DMS153 (cell line): ENCODE results near the gene LRRC8A.
"Not testable (repeated sequence)": the region's sequence is repeated elsewhere in the genome, so short reads cannot be mapped to it uniquely, and the experiment has no call there.

Experiments used
- DNase-seq: peaks from one replicate; lab custom pipeline; 2025; lab: John Stamatoyannopoulos, UW

The LRRC8A gene

DNA sequence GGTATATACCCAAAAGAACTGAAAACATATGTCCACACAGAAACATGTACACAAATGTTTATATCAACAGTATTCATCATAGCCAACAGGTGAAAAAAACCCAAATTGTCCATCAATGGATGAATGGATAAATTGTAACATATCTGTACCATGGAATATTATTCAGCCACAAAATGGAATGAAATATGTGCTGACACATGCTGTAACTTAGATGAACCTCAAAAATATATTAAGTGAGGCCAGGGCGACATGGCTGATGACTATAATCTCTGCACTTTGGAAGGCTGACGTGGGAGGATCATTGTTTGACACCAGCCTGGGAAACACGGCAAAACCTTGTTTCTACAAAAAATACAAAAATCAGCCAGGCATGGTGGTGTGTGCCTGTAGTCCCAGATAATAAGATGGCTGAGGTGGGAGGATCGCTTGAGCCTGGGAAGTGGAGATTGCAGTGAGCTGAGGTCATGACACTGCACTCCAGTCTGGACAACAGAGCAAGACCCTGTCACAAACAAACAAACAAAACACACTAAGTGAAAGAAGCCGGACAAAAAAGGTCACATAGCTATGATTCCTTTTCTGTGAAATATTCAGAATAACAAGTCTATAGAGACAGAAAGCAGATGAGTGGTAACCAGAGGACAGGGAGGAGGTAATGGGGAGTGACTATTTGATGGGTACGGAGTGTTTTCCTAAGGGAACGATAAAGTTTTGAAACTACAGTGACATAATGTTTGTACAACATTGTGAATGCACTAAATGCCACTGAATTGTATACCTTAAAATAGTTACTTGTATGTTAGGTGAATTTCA is 11.6 kb upstream of the LRRC8A start:
- DNase-seq = no peak

DNA sequence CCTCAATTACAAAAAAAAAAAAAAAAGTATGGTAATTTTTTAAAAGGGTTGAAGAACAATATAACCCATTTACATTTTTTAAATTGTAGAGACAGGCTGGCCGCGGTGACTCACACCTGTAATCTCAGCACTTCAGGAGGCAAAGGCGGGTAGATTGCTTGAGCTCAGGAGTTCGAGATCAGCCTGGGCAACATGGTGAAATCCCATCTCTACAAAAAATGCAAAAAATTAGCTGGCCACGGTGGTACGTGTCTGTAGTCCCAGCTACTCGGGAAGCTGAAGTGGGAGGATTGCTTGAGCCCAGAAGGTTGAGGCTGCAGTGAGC is 11.0 kb upstream of the LRRC8A start:
- not testable (repeated sequence) for DNase-seq

DNA sequence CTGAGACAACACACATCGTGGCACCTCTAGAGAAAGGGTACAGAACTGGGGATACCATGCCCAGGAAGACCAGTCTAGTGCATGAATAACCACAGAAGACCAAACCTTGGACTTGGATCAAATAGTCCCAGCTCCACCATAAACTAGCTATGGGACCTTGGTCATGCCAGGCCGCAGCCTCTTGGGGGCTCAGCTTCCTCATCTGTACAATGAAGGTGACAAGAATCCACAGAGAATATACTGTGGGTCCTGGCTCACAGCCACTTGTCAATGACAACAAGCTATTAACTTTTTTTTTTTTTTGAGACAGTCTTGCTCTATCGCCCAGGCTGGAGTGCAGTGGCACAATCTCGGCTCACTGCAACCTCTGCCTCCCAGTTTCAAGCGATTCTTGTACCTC is 4.1 kb upstream of the LRRC8A start:
- DNase-seq = no peak

DNA sequence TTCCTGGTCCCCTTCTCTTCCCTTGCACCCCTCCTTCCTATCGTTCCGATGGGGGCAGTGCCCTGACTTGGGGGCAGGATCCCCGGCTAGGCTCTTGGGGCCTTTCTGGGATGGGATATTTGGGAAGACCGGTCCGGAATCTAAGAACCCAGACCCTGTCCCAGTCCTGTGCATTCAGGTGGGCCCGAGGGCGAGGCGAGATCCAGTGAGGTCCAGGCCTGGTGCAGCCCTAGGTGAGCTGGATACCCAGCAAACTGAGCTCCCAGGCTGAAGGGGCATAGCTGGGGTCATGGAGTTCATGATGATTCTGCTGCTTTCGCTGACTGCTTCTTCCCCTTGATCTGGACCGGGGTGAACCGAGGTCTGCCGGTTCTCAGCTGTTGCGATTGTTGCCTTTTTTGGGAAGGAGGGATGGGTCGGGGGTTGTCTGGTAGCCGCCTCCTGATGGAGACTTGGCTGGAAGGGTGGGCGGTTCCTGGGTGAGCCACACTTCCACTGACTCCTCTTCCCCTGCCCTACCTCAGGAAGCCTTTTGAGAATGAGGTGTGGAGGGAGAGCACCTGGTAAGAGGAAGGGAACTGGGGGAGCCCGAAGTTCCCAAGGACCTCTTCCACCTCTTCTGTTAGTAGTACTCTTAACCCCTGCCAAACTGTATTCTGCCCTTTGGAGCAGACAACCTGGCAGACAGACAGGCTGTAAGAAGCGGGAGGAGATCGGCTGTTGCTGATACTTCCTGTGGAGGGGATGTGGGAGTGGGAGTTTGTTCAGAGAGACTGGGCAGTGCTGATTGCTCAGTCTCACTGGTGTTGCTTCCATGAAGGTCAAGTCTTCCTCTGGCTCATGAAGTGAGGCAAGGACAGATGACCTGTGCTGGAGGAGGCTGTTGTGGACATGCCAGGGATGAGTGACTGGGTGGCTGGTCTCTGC is 1.0 kb downstream of the LRRC8A start:
- no peak for DNase-seq

DNA sequence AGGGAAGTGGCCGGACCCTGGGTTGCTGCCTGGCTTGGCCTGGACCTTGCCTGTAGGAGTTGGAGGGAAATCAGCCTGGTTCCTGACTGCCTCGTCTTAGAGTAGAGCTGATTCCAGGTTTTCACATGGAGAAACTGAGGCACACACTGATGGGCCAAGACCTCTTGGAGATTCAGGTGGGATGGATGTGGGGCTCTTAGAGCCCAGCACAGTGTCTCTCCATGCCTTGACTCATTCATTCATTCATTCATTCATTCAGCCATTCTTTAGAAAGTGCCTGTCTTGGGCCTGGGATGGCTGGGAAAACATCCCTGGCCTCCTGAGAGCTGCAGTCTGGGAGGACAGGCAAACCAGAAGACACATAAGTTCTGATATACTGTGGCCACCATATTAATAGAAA is 2.2 kb downstream of the LRRC8A start:
- DNase-seq = no peak

DNA sequence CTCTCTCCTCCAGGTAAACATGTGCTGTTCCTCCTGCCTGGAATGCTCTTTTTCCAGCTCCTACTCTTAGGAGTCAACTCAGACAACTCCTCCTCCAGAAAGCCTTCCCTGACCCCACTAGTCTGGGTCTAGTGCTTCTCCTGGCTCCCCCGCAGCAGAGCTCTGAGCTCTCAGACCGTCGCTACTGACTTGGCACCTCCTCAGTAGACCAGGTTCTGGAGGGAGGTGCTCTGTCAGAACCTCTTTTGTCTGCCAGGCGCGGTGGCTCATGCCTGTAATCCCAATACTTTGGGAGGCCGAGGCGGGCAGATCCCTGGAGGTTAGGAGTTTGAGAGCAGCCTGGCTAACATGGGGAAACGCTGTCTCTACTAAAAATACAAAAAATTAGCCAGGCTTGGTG is 3.4 kb downstream of the LRRC8A start:
- no peak for DNase-seq

DNA sequence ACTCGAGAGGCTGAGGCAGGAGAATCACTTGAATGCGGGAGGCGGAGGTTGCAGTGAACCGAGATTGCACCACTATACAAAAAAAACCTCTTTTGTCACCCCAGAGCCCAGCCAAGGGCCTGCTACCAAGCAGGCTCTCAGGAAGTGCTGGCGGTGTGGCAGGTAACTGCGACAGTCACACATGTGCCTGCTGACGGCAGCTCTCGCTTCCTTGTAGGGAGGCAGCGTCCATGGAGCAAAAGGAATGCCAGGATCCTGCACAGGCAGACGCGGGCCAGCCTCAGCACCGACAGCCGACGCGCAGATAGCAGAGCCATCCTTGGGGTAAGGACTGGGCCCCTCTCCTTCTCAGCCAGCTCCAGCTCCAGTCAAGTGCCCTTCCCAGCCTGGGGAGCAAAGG is 3.9 kb downstream of the LRRC8A start:
- DNase-seq = no peak

DNA sequence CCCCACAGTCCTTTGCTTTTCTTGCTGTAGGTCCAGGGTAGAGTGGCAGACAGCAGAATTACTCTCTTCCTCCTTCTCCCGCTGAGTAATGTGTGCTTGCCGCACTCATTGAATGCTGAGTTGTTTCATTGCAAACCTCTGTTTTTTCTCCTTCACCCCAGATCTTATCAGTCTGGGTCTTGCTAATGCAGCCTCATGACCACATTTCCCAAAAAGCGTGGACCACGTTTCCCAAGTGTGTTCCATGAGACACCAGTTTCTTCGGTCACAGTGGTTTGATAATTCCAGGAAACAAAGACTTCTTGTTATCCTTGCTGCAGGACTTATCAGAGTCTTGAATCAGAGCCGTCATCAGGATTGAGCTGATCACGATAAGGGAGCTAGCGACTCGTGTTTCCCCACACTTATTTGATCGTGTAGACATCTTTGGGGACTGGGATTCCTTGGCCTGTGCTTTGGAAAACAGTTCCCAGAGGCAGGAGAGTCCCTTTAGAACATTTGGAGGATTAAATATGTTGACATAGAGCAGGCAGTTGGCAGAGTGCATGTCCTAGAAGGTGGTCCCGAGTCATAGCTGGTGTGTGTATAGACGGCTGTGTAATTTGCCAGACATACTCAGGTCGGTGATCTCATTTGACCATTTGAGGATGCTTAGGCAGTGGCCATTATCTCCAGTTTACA is 4.4 kb downstream of the LRRC8A start:
- no peak for DNase-seq

DNA sequence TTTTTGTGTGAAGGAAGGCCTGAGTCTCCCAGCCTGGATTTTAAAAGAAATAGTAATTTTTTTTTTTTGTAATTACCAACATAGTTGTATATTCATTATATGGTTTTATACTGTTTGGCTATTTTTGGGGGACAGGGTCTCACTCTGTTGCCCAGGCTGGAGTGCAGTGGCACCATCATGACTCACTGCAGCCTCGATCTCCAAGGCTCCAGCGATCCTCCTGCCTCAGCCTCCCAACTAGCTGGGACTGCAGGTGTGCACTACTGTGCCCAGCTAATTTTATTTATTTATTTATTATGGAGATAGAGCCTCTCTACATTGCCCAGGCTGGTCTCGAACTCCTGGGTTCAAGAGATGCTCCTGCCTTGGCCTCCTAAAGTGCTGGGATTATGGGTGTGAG is 5.1 kb downstream of the LRRC8A start:
- DNase-seq = no peak

DNA sequence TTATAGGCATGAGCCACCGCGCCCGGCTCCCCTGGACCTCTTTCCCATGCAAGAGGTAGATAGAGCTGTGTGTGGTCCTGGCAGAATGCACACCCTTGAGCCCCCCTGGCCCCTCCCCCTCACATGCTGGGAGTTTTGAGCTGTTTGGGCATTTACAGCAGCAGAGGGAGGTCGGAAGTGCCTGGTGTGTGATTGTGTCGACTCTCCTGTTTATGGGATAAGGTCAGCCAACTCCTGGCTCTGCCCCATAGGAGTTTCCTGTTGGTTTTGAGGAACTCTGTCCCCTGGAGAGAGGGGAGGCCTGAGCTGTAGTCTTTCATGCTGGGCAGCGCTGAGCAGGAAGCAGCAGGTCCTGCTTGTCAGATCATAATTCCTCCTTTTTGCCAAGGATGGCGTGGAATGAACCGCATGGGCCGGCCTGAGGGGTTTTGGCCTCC is 6.0 kb downstream of the LRRC8A start:
- no peak for DNase-seq

DNA sequence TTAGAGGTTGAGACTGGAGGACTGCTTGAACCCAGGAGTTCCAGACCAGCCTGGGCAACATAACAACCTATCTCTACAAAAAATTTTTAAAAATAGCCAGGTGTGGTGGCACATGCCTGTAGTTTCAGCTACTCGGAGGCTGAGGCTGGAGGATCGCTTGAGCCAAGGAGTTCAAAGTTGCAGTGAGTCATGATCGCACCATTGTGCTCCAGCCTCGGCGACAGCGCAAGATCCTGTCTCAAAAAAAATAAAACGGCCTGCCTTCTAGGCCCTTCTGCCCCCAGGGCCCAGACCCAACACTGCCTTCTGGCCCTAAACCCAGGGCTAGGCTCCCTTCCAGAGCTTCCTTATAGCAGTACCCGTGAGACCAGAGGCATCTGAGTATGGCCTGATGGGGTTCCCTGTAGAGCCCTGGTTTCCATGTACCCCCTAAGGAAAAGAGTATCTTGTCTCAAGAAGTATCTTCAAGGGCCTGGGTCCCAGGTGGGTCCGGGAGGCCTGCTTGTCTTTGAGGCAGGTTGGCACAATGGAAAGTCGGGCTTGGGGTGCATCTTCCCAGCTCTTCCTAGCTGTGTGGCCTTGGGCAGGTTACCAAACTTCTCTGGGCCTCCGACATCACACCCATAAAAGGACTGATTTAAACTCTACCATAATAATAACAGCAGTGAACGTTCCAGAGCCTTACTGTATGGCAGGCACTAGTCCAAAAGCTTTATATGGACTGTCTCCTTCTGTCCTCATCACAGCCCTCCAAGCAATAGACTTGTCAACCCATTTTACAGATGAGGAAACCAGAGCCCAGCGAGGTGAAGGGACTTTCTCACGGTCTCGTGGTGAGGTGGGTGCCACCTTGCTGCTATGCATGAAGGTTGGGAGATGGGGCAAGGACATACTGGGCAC is 9.6 kb downstream of the LRRC8A start:
- DNase-seq = no peak

DNA sequence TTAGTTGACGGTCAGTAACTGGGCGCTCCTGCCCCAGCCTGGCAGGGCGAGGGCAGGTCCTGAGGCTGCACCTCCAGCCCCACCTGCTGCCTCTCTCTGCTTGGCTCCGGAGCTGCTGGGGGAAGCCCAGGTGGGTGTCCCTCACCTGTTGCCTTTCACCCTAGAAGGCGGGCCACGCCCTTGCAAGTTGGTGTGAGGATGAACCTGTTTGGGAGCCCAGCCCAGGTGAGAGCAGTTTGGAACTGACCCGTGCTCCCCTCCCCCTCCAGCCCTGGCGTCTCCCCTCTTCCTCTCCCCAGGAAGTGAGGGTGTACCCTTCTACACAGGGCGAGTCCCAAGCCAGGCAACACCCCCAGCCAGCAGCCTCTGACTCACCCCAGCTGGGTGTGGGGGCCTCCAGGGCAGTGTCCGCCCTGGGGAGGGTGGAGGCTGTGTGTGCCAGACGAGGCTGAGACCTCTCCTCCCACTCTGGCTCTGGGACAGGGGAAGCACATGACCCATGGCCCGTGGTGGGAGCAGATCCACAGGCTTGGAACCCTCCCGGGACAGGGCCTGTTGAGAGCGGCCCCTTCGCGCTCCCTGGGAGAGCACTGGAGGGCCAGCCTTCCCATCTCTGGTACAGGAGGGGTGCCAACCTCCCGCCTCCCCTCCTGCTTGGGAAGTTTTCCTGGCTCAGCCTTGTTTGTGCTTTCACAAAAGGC is 10.4 kb downstream of the LRRC8A start:
- no peak for DNase-seq

DNA sequence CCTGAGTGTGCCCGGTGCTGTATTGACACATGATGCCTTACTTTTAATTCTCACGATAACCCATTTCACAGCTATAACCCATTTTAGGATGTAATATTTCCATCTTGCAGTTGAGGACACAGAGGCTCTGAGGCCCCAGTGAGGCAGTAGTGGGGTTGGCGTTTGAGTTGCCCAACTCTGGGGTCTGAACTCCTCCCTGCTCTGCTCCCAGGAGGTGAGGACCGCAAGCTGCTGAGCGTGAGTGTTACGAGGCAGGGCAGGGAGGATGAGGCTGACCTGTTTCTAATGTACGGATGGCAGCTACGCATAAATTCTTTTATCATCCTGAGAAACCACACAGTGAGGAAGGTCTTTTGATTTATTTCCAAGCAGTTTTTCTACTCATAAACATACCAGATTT is 11.4 kb downstream of the LRRC8A start:
- DNase-seq = no peak

DNA sequence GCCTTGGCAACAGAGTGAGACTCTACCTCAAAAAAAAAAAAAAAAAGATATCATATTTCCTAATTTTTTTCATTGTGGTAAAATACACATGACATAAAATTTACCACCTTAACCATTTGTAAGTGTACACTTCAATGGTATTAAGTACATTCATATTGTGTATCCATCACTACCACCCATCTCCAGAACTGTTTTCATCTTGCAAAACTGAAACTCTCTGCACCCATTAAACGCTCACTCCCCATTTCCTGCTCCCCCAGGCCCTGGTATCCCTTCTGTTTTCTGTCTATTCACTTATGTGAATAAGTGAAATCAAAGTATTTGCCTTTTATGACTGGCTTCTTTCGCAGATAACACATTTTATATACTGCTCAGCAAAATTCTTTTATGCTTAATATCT is 12.8 kb downstream of the LRRC8A start:
- no peak for DNase-seq

DNA sequence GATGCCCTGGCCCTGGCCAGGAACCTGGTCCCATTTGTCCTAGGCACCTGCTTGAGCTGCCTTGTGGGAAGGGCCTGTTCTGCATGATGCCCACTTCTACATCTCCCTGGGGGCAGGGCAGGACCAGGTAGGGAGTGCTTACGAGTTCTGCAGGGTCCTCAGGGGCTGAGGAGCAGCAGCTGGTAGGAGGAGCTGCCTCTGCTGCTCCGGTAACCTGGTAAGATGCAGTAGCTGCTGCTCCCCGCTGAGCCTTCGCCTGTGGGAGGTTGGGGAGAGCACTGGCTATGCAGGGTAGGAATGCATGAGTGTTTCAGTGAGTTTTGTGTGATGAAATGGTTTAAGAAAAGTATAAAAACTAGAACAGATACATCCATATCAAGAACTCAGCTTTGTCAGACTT is 13.6 kb downstream of the LRRC8A start:
- DNase-seq = no peak

DNA sequence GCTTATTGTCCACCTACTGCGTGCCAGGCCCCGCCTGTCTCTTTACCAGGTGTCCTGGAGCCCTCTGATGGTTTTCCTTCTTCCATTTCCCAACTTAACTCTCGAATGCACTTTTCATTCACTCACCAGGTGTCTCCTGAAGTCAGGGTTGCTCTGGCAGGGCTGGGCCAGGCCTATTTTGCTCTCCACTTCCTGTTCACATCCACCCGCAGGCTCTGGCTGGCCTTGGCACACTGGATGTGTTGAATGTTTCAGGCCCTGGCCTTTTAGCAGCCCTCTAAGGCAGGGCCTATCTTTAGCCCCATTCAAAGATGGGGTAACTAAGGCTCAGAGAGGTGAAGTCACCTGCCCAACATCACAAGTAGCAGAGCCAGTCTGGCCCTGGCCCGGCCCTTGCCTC is 16.4 kb downstream of the LRRC8A start:
- DNase-seq = no peak

DNA sequence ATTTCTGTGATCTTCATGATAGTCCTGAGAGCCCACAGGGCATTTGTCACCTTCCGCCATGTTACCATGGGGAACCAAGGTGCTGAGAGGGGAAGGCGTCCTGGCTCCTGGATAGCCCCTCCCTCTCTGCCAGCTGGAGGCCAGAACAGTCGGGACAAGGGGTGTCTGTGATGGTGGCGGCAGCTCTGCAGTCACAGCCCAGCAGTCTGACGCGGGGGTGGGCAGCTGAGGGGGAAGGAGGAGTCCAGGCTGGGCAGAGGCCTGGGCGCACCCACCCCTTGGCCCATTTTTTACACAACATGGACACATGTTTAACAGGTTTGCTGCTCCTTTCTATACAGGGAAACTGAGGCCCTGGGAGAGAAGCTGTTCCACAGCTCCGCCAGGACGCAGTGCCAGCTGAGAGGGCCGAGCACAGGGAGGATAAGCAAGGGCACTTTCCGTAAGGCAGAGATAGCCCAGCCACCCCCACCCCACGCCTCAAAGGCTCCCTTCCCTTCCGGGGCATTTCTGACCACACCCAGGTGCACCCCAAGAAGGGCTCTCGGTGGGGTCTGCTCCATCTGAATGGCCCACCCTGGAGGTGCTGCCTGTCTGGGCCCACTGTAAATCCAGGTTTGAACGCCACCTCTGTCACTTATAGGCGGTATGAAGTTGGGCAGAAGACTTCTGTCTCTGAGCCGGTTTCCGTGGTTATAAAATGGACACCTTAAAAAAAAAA is 17.1 kb downstream of the LRRC8A start:
- no peak for DNase-seq

DNA sequence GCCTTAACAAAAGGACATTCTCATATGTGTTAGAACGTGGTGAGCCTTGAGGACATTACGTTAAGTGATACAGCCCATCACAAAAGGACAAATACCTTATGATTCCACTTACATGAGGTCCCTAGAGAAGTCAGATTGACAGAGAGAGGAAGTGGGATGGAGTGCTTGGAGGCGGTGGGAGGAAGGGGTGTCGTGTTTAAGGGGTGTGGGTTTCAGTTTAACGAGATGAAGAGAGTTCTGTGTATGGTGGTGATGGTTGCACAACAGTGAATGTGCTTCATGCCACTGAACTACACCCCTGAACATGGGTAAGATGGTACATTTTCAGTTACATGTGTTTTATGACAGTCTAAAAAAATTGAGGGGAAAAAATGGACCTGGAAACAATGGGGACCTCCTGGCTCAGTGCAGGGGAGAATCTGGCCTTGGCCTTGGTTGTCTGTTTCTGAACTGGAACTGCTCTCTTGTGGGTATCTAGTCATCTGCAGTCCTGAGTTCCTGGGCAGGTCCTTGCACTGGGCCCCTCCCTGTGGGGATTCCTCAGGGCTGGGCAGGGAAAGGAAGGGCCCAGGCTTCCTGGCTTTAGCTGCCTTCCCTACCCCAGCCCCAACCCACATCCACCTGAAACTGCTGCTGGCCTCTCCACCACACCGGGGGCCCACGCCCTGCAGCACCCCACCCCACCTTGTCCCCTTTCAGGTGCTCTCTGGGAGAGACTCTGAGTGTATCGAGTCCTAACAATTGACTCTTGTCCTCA is 17.8 kb downstream of the LRRC8A start:
- no peak for DNase-seq

DNA sequence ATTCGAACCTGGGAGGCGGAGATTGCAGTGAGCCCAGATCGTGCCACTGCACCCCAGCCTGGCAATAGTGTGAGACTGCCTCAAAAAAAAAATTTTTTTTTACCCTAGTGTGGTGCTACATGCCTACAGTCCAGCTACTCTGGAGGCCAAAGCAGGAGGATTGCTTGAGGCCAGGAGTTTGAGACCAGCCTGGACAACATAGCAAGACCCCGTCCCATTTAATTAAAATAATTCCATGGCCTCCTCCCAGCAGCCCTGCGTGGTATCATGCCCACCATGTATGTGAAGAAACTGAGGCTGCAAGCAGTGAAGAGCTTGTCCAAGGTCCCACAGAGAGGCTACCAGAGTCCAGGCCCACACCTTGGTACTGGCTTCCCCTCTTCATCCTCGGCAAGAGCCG is 19.4 kb downstream of the LRRC8A start:
- DNase-seq = no peak

DNA sequence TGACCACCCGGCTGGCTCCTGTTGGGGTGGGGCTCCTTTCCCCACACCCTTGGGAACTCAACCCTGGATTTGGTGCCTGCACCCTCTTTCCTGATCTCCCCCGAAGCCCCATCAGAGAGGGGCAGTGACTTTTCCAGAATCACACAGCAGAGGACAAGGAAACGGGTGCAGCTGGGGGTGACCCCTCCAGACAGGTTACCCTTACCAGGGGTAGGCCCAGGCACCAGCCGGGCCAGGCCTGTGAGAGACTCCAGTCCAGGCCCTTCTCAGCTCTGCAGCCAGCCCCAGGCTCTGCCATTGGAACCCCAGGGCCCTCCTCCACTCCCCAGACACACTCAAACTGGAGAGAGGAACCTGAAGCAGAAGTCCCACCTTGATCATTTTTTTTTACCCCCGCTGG is 19.9 kb downstream of the LRRC8A start:
- DNase-seq = no peak
